Progenitor cell of endocrine pancreas (in vitro differentiated cells): Measurements from ENCODE around the gene EXOC2. TPM values are rescaled to one million over a fixed set of nuclear protein-coding genes. Genes with fewer than 3 reads are reported as not detected.

Source experiments
- DNase-seq: peaks from one replicate; pipeline ENCODE4 v3.0.0; 2021; ENCODE audit warnings: low spot score; ENCODE audit not compliant: unreplicated experiment
- H3K27ac Mint-ChIP-seq: 2 replicates; pipeline ENCODE4 v1.8.0; 2021; ENCODE audit warnings: mild to moderate bottlenecking, moderate library complexity, mixed read lengths
- H3K27me3 Mint-ChIP-seq: 2 replicates; pipeline ENCODE4 v1.8.0; 2021; ENCODE audit warnings: mixed read lengths
- H3K36me3 Mint-ChIP-seq: 2 replicates; pipeline ENCODE4 v1.8.0; 2022; ENCODE audit warnings: mixed read lengths; ENCODE audit not compliant: insufficient read depth
- H3K4me1 Mint-ChIP-seq: 2 replicates; pipeline ENCODE4 v1.8.0; 2021; ENCODE audit warnings: low read depth, mixed read lengths
- H3K4me3 Mint-ChIP-seq: 2 replicates; pipeline ENCODE4 v1.8.0; 2021; ENCODE audit warnings: low read depth, mild to moderate bottlenecking, moderate library complexity, mixed read lengths
- H3K9me3 Mint-ChIP-seq: 2 replicates; pipeline ENCODE4 v1.8.0; 2021; ENCODE audit warnings: low read depth, mixed read lengths
- total RNA-seq: library from RNA; stranded (reverse); gene quantifications from 2 replicates; pipeline ENCODE4 v1.2.1, GENCODE V29; 2021
- TF ChIP-seq, protein P1 (sequence below): fragments of 200-600 bp; sonication (generic); IDR thresholded peaks from one replicate; pipeline ENCODE4 v1.5.0; 2021; ENCODE audit warnings: antibody characterized with exemption, mild to moderate bottlenecking; ENCODE audit not compliant: unreplicated experiment

EXOC2 gene
- total RNA-seq, 1 donor from 2014 or later: 24.4 TPM

DNA sequence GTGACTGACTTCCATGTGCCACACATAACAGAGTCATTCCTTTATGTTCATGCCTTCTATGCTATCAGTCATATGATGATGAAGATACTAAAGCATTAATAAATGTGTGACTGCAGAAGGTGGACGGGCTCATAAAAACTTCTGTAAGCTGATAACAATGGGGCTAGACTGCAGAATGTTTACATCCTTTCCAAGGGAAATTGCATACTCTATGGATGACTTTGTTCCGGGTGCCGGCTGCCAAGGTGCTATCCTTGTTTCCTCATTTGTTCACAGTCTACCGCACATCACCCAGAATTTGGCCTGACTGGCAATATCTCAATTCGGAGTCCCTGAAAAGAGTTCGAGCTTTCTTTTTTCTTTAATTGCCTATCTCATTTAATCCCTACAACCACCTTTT, 121.0 kb downstream of the EXOC2 start:
- no peaks in the 10 kb centered on the region for H3K27me3 Mint-ChIP-seq
- H3K9me3 Mint-ChIP-seq: peaks cover 5% of the 10 kb centered on the region
- peaks cover 34% of the 10 kb centered on the region for H3K36me3 Mint-ChIP-seq
- no peak overlapping the region for H3K27ac Mint-ChIP-seq
- H3K4me1 Mint-ChIP-seq: no peaks in the 10 kb centered on the region
- DNase-seq: no peak
- no peak overlapping the region for H3K4me3 Mint-ChIP-seq
- TF ChIP-seq, protein P1, sequence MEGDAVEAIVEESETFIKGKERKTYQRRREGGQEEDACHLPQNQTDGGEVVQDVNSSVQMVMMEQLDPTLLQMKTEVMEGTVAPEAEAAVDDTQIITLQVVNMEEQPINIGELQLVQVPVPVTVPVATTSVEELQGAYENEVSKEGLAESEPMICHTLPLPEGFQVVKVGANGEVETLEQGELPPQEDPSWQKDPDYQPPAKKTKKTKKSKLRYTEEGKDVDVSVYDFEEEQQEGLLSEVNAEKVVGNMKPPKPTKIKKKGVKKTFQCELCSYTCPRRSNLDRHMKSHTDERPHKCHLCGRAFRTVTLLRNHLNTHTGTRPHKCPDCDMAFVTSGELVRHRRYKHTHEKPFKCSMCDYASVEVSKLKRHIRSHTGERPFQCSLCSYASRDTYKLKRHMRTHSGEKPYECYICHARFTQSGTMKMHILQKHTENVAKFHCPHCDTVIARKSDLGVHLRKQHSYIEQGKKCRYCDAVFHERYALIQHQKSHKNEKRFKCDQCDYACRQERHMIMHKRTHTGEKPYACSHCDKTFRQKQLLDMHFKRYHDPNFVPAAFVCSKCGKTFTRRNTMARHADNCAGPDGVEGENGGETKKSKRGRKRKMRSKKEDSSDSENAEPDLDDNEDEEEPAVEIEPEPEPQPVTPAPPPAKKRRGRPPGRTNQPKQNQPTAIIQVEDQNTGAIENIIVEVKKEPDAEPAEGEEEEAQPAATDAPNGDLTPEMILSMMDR: no peak

DNA sequence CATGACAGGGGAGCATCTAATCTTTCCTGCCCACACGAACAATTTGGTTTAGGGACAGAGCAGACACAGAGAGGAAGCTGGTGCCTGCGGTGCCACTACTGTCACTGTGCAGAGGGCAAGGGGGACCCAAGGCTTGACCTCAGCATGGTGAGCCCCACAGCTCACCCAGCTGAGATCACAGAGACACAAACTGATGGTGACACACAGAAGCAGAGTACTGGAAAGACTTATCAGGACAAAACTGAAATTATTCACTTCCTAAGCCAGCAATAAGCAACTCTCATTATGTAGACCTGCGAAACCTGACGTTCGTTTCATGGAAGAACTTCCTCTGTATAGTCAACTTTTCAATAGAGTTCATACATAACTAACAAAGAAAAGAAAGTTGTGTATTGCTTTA, 122.1 kb downstream of the EXOC2 start:
- peaks cover 5% of the 10 kb centered on the region for H3K9me3 Mint-ChIP-seq
- no peaks in the 10 kb centered on the region for H3K4me1 Mint-ChIP-seq
- no peak for DNase-seq
- H3K4me3 Mint-ChIP-seq: no peak overlapping the region
- TF ChIP-seq, protein P1: no peak
- H3K27me3 Mint-ChIP-seq: no peaks in the 10 kb centered on the region
- no peak overlapping the region for H3K27ac Mint-ChIP-seq
- H3K36me3 Mint-ChIP-seq: peaks cover 31% of the 10 kb centered on the region

DNA sequence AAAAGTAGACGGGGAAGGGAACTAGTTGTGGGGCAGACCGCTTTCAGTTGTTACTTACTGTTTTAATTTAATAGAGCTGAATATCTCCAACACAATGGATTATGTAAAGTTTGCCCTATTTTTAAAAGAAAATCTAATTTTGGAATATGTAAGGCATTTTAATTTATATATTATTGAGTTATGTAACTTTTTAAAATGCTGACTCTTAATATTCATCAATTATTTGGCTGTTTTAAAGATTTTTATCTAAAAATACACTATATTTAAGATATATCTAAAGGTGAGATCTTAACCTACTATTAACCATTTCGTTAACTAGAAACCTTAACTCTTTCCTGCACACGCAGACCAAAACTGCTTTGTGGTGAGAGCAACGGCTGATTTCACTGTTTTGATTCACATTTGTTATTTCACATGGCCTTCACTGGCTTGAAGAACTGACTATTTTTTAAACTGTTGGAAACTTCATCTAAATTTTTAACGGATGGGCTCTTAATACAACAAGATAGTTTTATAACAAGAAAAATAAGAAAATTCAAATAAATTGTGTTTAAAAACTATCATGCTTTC, 123.9 kb downstream of the EXOC2 start:
- Mint-ChIP-seq H3K4me1 (no peaks in the 10 kb centered on the region), H3K9me3 (no peaks in the 10 kb centered on the region), H3K27ac (no peak overlapping the region), H3K27me3 (no peaks in the 10 kb centered on the region), H3K36me3 (peaks cover 20% of the 10 kb centered on the region), H3K4me3 (no peak overlapping the region)
- TF ChIP-seq, protein P1: no peak
- DNase-seq: no peak

DNA sequence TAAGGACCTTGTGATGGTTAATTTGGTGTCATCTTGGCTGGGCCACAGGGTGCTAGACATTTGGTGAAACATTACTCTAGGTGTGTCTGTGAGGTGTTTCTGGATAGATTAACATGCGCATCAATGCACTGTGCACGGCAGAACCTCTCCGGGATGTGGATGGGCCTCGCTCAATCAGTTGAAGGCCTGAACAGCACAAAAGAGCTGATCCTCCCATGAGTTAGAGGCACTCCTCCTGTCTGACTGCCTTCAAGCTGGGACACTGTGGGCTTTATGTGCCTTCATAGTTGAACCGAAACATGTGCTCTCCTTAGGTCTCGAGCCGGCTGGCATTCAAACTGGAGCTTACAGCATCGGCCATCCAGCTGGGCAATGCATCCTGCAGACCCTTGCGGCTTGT, 124.9 kb downstream of the EXOC2 start:
- no peaks in the 10 kb centered on the region for H3K4me1 Mint-ChIP-seq
- H3K27ac Mint-ChIP-seq: no peak overlapping the region
- no peak overlapping the region for H3K4me3 Mint-ChIP-seq
- TF ChIP-seq, protein P1: no peak
- H3K36me3 Mint-ChIP-seq: peaks cover 19% of the 10 kb centered on the region
- no peak for DNase-seq
- H3K9me3 Mint-ChIP-seq: no peaks in the 10 kb centered on the region
- H3K27me3 Mint-ChIP-seq: no peaks in the 10 kb centered on the region

DNA sequence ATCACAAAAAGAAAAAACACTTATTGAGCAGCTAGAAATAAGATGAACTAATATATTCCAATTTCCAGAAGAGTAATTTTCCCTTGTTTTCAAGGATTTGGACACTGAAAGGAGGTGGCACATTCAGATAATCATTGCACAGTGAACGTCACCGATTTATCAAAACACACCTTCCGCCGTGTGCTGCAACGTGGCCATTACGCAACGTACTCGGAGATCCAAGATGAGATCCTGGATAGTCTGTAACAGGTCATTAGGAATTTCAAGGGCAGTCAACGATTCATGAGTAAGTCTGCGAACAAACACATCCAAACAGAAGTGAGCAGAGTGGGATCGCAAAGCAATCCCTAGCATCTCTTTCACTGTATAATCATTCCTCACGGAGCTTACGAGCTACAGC, 129.1 kb downstream of the EXOC2 start:
- TF ChIP-seq, protein P1: no peak
- Mint-ChIP-seq H3K9me3 (no peaks in the 10 kb centered on the region), H3K4me1 (no peaks in the 10 kb centered on the region), H3K27ac (no peak overlapping the region), H3K36me3 (peaks cover 20% of the 10 kb centered on the region), H3K4me3 (no peak overlapping the region), H3K27me3 (no peaks in the 10 kb centered on the region)
- DNase-seq: no peak
